Stomach (tissue), 9 donors: ENCODE results near the gene RGS6. TPM values are rescaled to one million over a fixed set of nuclear protein-coding genes. Genes with fewer than 3 reads are reported as not detected.

Experiments
- DNase-seq, 2 donors: peaks; one replicate each; pipeline versions ENCODE4 v3.0.0 to v3.0.0-alpha.2; 2013 to 2019
- H3K27ac ChIP-seq, 5 donors: fragments of 200-600 bp in 4 of 5; sonication (generic) in 4 of 5; one replicate each; pipeline ENCODE4 v1.5.1; 2013 to 2019; ENCODE audit warnings: mild to moderate bottlenecking in 1 of 5, moderate library complexity in 1 of 5
- H3K27me3 ChIP-seq, 3 donors: fragments of 200-600 bp; sonication (generic); one replicate each; pipeline ENCODE4 v1.5.1; 2017 to 2019; ENCODE audit warnings: mixed run types in 1 of 3
- H3K36me3 ChIP-seq, 4 donors: fragments of 200-600 bp; sonication (generic); 1 replicate in 3 of 4; 2 replicates in 1 of 4; pipeline ENCODE4 v1.5.1; 2016 to 2019
- H3K4me1 ChIP-seq, 4 donors: fragments of 200-600 bp; sonication (generic); one replicate each; pipeline ENCODE4 v1.5.1; 2016 to 2019
- H3K4me3 ChIP-seq, 4 donors: fragments of 200-600 bp; sonication (generic) in 3 of 4; one replicate each; pipeline ENCODE4 v1.5.1; 2016 to 2019; ENCODE audit warnings: mild to moderate bottlenecking in 1 of 4
- H3K9me3 ChIP-seq, 4 donors: fragments of 200-600 bp; sonication (generic); one replicate each; pipeline ENCODE4 v1.5.1; 2016 to 2019
- EP300 ChIP-seq: sonication (generic); formaldehyde crosslinking; IDR thresholded peaks from one replicate; pipeline ENCODE4 v1.6.1; 2017; ENCODE audit warnings: antibody characterized with exemption
- POLR2A ChIP-seq, 4 donors: fragments of 450-650 bp; IDR thresholded peaks; one replicate each; pipeline ENCODE4 v1.6.1; 2016; ENCODE audit warnings: antibody characterized with exemption in 4 of 4, control low read depth in 2 of 4, mild to moderate bottlenecking in 1 of 4, moderate library complexity in 1 of 4
- POLR2AphosphoS5 ChIP-seq, 3 donors: sonication (generic); formaldehyde crosslinking; IDR thresholded peaks; one replicate each; pipeline ENCODE4 v1.6.1; 2016; ENCODE audit warnings: antibody characterized with exemption in 3 of 3
- WGBS, 5 donors: extraction: QIAGEN DNeasy Blood & Tissue Kit in 3 of 5; methylation state at CpG; one replicate each; pipeline versions ENCODE4 v1.1.5 to v1.1.7; 2013 to 2018; 5-methylcytosine and 5-hydroxymethylcytosine counted together
- intact Hi-C: fragments of 100-400 bp; cut with DNase I; formaldehyde crosslinking; loops from one replicate; pipeline ENCODE4 v1.15.1; 2023; ENCODE audit warnings: low total_unique reads
- polyA plus RNA-seq, 3 donors: library from polyadenylated mRNA; stranded (reverse); fragments of 200-250 nt; gene quantifications; one replicate each; pipeline ENCODE4 v1.2.3, GENCODE V29; 2013
- total RNA-seq, 5 donors: library from RNA; depleted of rRNA; stranded (reverse); fragments of >200 nt; gene quantifications; one replicate each; pipeline versions ENCODE4 v1.1.0 to v1.2.3, GENCODE V29; 2014 to 2016
- TF ChIP-seq, protein P1 (sequence below), 7 experiments: fragments of 450-650 bp in 4 of 7; fragments of 200-600 bp in 3 of 7; sonication (generic) in 3 of 7; IDR thresholded peaks; one replicate each; pipeline ENCODE4 v1.5.1; 2016 to 2019; ENCODE audit warnings: antibody characterized with exemption in 7 of 7, control low read depth in 2 of 7, mild to moderate bottlenecking in 1 of 7
- donor health status: healthy with polysubstance abuse.
- donor health status: Bipolar disorder and iron deficiency.
- donor health status: healthy.

The RGS6 gene
- total and polyA plus RNA-seq, 8 donors: 0.25 to 18.0 (median 0.92) TPM; not detected in 1

DNA sequence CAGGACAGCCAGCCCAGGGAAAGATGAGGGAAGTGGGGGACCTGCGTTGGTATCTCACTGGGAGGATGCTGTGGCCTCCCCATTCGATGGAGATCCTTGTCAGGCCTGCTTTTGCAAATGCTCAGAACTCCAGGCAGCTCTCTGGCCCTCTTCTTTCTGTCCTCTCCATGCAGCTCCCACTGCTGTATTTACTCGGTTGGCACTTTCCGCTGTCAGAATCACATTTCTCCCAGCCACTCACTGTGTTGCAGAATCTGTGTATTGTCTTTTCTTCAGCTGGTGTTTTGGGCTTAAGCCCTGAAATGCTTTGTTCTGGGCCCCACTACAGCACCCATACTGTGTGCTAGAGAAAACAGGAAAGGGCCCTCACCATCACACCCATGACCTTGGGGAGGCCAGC is 401.1 kb downstream of the RGS6 start:
- H3K4me3 ChIP-seq: no peak overlapping the region
- WGBS, 5 donors: 50 to 63% (median 60%) methylated on average over 4 of the region's 4 CpGs
- no peaks in the 10 kb centered on the region for H3K36me3 ChIP-seq
- intact Hi-C loops: no loop called here
- no peaks in the 10 kb centered on the region for H3K27me3 ChIP-seq
- DNase-seq: no peak
- no peak overlapping the region for H3K27ac ChIP-seq
- TF ChIP-seq EP300 (no peak), POLR2AphosphoS5 (IDR thresholded peaks at IDR 0.05) (no peak), POLR2A (IDR thresholded peaks at IDR 0.05) (no peak)
- TF ChIP-seq, protein P1, sequence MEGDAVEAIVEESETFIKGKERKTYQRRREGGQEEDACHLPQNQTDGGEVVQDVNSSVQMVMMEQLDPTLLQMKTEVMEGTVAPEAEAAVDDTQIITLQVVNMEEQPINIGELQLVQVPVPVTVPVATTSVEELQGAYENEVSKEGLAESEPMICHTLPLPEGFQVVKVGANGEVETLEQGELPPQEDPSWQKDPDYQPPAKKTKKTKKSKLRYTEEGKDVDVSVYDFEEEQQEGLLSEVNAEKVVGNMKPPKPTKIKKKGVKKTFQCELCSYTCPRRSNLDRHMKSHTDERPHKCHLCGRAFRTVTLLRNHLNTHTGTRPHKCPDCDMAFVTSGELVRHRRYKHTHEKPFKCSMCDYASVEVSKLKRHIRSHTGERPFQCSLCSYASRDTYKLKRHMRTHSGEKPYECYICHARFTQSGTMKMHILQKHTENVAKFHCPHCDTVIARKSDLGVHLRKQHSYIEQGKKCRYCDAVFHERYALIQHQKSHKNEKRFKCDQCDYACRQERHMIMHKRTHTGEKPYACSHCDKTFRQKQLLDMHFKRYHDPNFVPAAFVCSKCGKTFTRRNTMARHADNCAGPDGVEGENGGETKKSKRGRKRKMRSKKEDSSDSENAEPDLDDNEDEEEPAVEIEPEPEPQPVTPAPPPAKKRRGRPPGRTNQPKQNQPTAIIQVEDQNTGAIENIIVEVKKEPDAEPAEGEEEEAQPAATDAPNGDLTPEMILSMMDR (IDR thresholded peaks at IDR 0.05): no peak
- H3K9me3 ChIP-seq: no peaks in the 10 kb centered on the region
- peaks cover 0 to 16% (median 2%) of the 10 kb centered on the region in 4 donors for H3K4me1 ChIP-seq

DNA sequence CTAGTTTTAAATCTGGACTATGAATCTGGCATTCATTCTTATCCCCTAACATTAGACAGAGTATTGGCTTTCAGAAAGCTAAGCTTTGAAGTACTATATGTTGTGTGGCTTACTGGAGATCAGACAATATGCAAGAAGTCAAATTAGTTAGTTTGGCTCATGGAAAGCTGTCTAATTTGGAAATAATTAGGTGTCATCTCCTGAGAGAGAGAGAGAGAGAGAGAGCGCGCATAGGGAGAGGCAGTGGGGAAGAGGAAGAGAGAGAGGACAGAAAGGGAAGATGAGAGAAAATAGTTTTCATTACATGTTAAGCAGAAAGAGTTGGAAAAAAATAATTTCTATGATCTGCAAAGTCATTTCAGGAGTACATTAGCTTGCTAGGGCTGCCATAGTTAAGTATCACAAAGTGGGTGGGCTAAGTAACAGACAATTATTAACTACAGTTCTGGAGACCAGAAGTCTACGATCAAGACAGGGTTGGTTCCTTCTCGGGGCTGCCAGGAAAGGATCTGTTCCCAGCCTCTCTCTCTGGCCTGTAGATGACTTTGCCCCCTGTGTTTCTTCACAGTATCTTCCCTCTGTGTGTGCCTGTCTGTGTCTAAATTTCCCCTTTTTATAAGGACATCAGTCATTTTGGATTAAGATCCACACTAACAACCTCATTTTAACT is 404.2 kb downstream of the RGS6 start:
- Histone ChIP-seq H3K4me1 (peaks cover 0 to 8% (median 2%) of the 10 kb centered on the region in 4 donors), H3K36me3 (no peaks in the 10 kb centered on the region), H3K4me3 (no peak overlapping the region), H3K27ac (no peak overlapping the region), H3K27me3 (no peaks in the 10 kb centered on the region), H3K9me3 (no peaks in the 10 kb centered on the region)
- TF ChIP-seq, protein P1 (IDR thresholded peaks at IDR 0.05): no peak
- no peak for TF ChIP-seq EP300
- TF ChIP-seq POLR2A (IDR thresholded peaks at IDR 0.05): no peak
- no peak for TF ChIP-seq POLR2AphosphoS5 (IDR thresholded peaks at IDR 0.05)
- WGBS, 5 donors: 34 to 84% (median 83%) methylated on average over 4 of the region's 4 CpGs
- no peak for DNase-seq
- intact Hi-C loops: no loop called here

DNA sequence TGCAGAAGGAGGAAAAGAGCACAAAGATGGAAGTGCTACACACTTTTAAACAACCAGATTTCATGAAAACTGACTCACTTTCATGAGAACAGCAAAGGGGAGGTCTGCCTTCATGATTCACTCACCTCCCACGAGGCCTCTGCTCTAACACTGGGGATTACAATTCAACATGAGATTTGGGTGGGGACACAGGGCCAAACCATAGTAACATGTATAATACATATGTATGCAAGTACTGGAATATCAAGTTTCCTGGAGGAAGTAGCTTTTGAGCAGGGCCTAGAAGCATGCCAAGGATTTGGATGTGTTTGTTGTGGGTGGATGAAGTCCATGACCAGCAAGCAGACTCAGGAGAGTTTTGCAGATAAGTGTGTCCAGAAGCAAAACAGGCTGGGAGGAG is 409.0 kb downstream of the RGS6 start:
- Histone ChIP-seq H3K27me3 (no peaks in the 10 kb centered on the region), H3K4me1 (no peaks in the 10 kb centered on the region), H3K27ac (no peak overlapping the region), H3K4me3 (no peak overlapping the region), H3K9me3 (peaks cover 0 to 9% (median 0%) of the 10 kb centered on the region in 4 donors), H3K36me3 (no peaks in the 10 kb centered on the region)
- DNase-seq: no peak
- intact Hi-C loops: no loop called here
- WGBS, 5 donors: 32 to 67% (median 56%) methylated on average over 1 of the region's 1 CpG
- TF ChIP-seq EP300: no peak
- no peak for TF ChIP-seq POLR2AphosphoS5 (IDR thresholded peaks at IDR 0.05)
- no peak for TF ChIP-seq POLR2A (IDR thresholded peaks at IDR 0.05)
- TF ChIP-seq, protein P1 (IDR thresholded peaks at IDR 0.05): no peak

DNA sequence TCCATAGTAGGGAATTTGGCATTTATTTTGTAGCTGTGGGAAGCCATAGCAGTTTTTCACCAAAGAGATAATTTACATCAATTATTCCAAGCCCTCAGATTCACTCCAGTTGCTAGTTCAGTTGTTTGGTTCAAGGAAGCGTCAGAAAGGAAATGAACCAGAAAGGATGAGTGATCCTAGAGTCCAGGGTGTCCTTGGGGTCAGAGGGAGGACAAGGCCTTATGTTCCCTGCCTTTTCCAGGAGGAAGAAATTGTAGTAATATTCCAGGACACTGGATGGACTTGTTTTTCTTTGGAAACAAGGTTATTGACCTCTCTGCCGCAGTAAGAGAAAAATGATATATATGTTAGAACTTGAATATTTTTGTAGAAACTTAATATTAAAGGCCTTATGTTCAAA is 409.5 kb downstream of the RGS6 start:
- DNase-seq: no peak
- no peak overlapping the region for H3K27ac ChIP-seq
- no peaks in the 10 kb centered on the region for H3K4me1 ChIP-seq
- WGBS, 5 donors: 78 to 95% (median 88%) methylated on average over 2 of the region's 2 CpGs
- no peak for TF ChIP-seq EP300
- no peak for TF ChIP-seq POLR2AphosphoS5 (IDR thresholded peaks at IDR 0.05)
- no peak for TF ChIP-seq POLR2A (IDR thresholded peaks at IDR 0.05)
- no peaks in the 10 kb centered on the region for H3K36me3 ChIP-seq
- peaks cover 0 to 9% (median 0%) of the 10 kb centered on the region in 4 donors for H3K9me3 ChIP-seq
- no peaks in the 10 kb centered on the region for H3K27me3 ChIP-seq
- intact Hi-C loops: no loop called here
- no peak overlapping the region for H3K4me3 ChIP-seq

DNA sequence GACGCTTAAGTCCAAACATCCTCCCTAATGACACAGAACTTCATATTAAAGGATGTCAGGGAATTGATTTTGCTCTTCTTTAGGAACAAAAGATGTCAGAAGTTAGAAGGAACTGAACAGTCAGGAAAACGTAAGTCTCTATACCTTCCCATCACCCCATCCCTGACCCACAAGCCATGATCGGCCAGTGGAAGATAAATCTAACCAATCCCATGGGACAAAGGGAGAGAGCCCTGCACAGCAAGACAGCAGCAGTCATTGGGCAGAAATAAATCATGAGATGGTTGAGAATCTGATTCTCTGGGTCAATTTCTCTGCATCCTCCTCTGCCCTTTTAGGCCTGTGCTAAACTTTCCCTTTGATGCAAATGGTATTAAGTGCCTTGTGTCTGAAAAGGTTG is 414.9 kb downstream of the RGS6 start:
- TF ChIP-seq POLR2AphosphoS5 (IDR thresholded peaks at IDR 0.05) (no peak), EP300 (no peak), POLR2A (IDR thresholded peaks at IDR 0.05) (no peak)
- TF ChIP-seq, protein P1 (IDR thresholded peaks at IDR 0.05): no peak
- intact Hi-C loops: no loop called here
- peaks cover 0 to 9% (median 0%) of the 10 kb centered on the region in 4 donors for H3K9me3 ChIP-seq
- WGBS, 5 donors: 56 to 74% (median 62%) methylated on average over 3 of the region's 3 CpGs
- no peaks in the 10 kb centered on the region for H3K4me1 ChIP-seq
- H3K27me3 ChIP-seq: no peaks in the 10 kb centered on the region
- no peak for DNase-seq
- H3K36me3 ChIP-seq: no peaks in the 10 kb centered on the region
- no peak overlapping the region for H3K27ac ChIP-seq
- H3K4me3 ChIP-seq: no peak overlapping the region
